Measurements from ENCODE around the gene CMTM3.

CMTM3 gene

GRCh38 chr16:66614161-66614802, 9.8 kb downstream of the CMTM3 start:
- Histone ChIP-seq H3K27me3 (ENCODE audit: control insufficient read depth, insufficient read depth, low read length) (no peaks in the 10 kb centered on the region), H3K9me3 (ENCODE audit: control insufficient read depth, low read depth, low read length) (no peaks in the 10 kb centered on the region), H3K9ac (ENCODE audit: low read length) (no peak overlapping the region), H3K36me3 (ENCODE audit: control insufficient read depth, low read depth, low read length) (peaks cover 31% of the 10 kb centered on the region), H3K4me1 (ENCODE audit: control insufficient read depth, low read depth, low read length) (peaks cover 14% of the 10 kb centered on the region), H3K27ac (ENCODE audit: low read length) (no peak overlapping the region), H3K4me3 (ENCODE audit: low read length) (no peak overlapping the region)

- Histone ChIP-seq H3K36me3 (ENCODE audit: control insufficient read depth, low read depth, low read length) (peaks cover 27% of the 10 kb centered on the region), H3K4me1 (ENCODE audit: control insufficient read depth, low read depth, low read length) (peaks cover 14% of the 10 kb centered on the region), H3K9ac (ENCODE audit: low read length) (no peak overlapping the region), H3K27ac (ENCODE audit: low read length) (no peak overlapping the region), H3K4me3 (ENCODE audit: low read length) (no peak overlapping the region), H3K9me3 (ENCODE audit: control insufficient read depth, low read depth, low read length) (no peaks in the 10 kb centered on the region), H3K27me3 (ENCODE audit: control insufficient read depth, insufficient read depth, low read length) (no peaks in the 10 kb centered on the region)
These were observed 11.7 kb downstream of the CMTM3 start for GRCh38 chr16:66616169-66616568.

- Histone ChIP-seq H3K27me3 (ENCODE audit: control insufficient read depth, insufficient read depth, low read length) (no peaks in the 10 kb centered on the region), H3K9ac (ENCODE audit: low read length) (no peak overlapping the region), H3K36me3 (ENCODE audit: control insufficient read depth, low read depth, low read length) (peaks cover 29% of the 10 kb centered on the region), H3K4me3 (ENCODE audit: low read length) (no peak overlapping the region), H3K27ac (ENCODE audit: low read length) (no peak overlapping the region), H3K4me1 (ENCODE audit: control insufficient read depth, low read depth, low read length) (peaks cover 14% of the 10 kb centered on the region), H3K9me3 (ENCODE audit: control insufficient read depth, low read depth, low read length) (no peaks in the 10 kb centered on the region)
These were observed 12.1 kb downstream of the CMTM3 start for GRCh38 chr16:66616592-66616991.

GRCh38 chr16:66617010-66617434, 12.5 kb downstream of the CMTM3 start:
- peaks cover 30% of the 10 kb centered on the region for H3K36me3 ChIP-seq (ENCODE audit: control insufficient read depth, low read depth, low read length)
- no peaks in the 10 kb centered on the region for H3K9me3 ChIP-seq (ENCODE audit: control insufficient read depth, low read depth, low read length)
- H3K27ac ChIP-seq (ENCODE audit: low read length) = no peak overlapping the region
- no peak overlapping the region for H3K4me3 ChIP-seq (ENCODE audit: low read length)
- H3K9ac ChIP-seq (ENCODE audit: low read length) = no peak overlapping the region
- H3K27me3 ChIP-seq (ENCODE audit: control insufficient read depth, insufficient read depth, low read length) = no peaks in the 10 kb centered on the region
- H3K4me1 ChIP-seq (ENCODE audit: control insufficient read depth, low read depth, low read length) = peaks cover 14% of the 10 kb centered on the region

- Histone ChIP-seq H3K4me3 (ENCODE audit: low read length) (no peak overlapping the region), H3K9me3 (ENCODE audit: control insufficient read depth, low read depth, low read length) (no peaks in the 10 kb centered on the region), H3K36me3 (ENCODE audit: control insufficient read depth, low read depth, low read length) (peaks cover 27% of the 10 kb centered on the region), H3K9ac (ENCODE audit: low read length) (no peak overlapping the region), H3K27ac (ENCODE audit: low read length) (no peak overlapping the region), H3K27me3 (ENCODE audit: control insufficient read depth, insufficient read depth, low read length) (no peaks in the 10 kb centered on the region), H3K4me1 (ENCODE audit: control insufficient read depth, low read depth, low read length) (peaks cover 14% of the 10 kb centered on the region)
These were observed 13.2 kb downstream of the CMTM3 start for GRCh38 chr16:66617728-66618127.

- Histone ChIP-seq H3K27me3 (ENCODE audit: control insufficient read depth, insufficient read depth, low read length) (no peaks in the 10 kb centered on the region), H3K9ac (ENCODE audit: low read length) (no peak overlapping the region), H3K4me1 (ENCODE audit: control insufficient read depth, low read depth, low read length) (peaks cover 14% of the 10 kb centered on the region), H3K27ac (ENCODE audit: low read length) (no peak overlapping the region), H3K9me3 (ENCODE audit: control insufficient read depth, low read depth, low read length) (no peaks in the 10 kb centered on the region), H3K36me3 (ENCODE audit: control insufficient read depth, low read depth, low read length) (peaks cover 24% of the 10 kb centered on the region), H3K4me3 (ENCODE audit: low read length) (no peak overlapping the region)
These were observed 14.3 kb downstream of the CMTM3 start for GRCh38 chr16:66618588-66619375.

- H3K27me3 ChIP-seq (ENCODE audit: control insufficient read depth, insufficient read depth, low read length) = no peaks in the 10 kb centered on the region
- H3K9ac ChIP-seq (ENCODE audit: low read length) = no peak overlapping the region
- no peak overlapping the region for H3K27ac ChIP-seq (ENCODE audit: low read length)
- H3K4me1 ChIP-seq (ENCODE audit: control insufficient read depth, low read depth, low read length) = peaks cover 14% of the 10 kb centered on the region
- H3K36me3 ChIP-seq (ENCODE audit: control insufficient read depth, low read depth, low read length) = peaks cover 18% of the 10 kb centered on the region
- no peaks in the 10 kb centered on the region for H3K9me3 ChIP-seq (ENCODE audit: control insufficient read depth, low read depth, low read length)
- no peak overlapping the region for H3K4me3 ChIP-seq (ENCODE audit: low read length)
These were observed 15.3 kb downstream of the CMTM3 start for GRCh38 chr16:66619534-66620428.

GRCh38 chr16:66620429-66620795, 15.9 kb downstream of the CMTM3 start:
- H3K27ac ChIP-seq (ENCODE audit: low read length) = no peak overlapping the region
- no peaks in the 10 kb centered on the region for H3K9me3 ChIP-seq (ENCODE audit: control insufficient read depth, low read depth, low read length)
- peaks cover 14% of the 10 kb centered on the region for H3K4me1 ChIP-seq (ENCODE audit: control insufficient read depth, low read depth, low read length)
- peaks cover 18% of the 10 kb centered on the region for H3K36me3 ChIP-seq (ENCODE audit: control insufficient read depth, low read depth, low read length)
- H3K27me3 ChIP-seq (ENCODE audit: control insufficient read depth, insufficient read depth, low read length) = no peaks in the 10 kb centered on the region
- H3K4me3 ChIP-seq (ENCODE audit: low read length) = no peak overlapping the region
- no peak overlapping the region for H3K9ac ChIP-seq (ENCODE audit: low read length)

GRCh38 chr16:66621973-66622372, 17.5 kb downstream of the CMTM3 start:
- no peak overlapping the region for H3K27ac ChIP-seq (ENCODE audit: low read length)
- no peak overlapping the region for H3K9ac ChIP-seq (ENCODE audit: low read length)
- no peak overlapping the region for H3K4me3 ChIP-seq (ENCODE audit: low read length)
- peaks cover 18% of the 10 kb centered on the region for H3K36me3 ChIP-seq (ENCODE audit: control insufficient read depth, low read depth, low read length)
- no peaks in the 10 kb centered on the region for H3K9me3 ChIP-seq (ENCODE audit: control insufficient read depth, low read depth, low read length)
- peaks cover 4% of the 10 kb centered on the region for H3K4me1 ChIP-seq (ENCODE audit: control insufficient read depth, low read depth, low read length)
- no peaks in the 10 kb centered on the region for H3K27me3 ChIP-seq (ENCODE audit: control insufficient read depth, insufficient read depth, low read length)

- Histone ChIP-seq H3K9me3 (ENCODE audit: control insufficient read depth, low read depth, low read length) (no peaks in the 10 kb centered on the region), H3K9ac (ENCODE audit: low read length) (no peak overlapping the region), H3K27ac (ENCODE audit: low read length) (no peak overlapping the region), H3K36me3 (ENCODE audit: control insufficient read depth, low read depth, low read length) (peaks cover 18% of the 10 kb centered on the region), H3K27me3 (ENCODE audit: control insufficient read depth, insufficient read depth, low read length) (no peaks in the 10 kb centered on the region), H3K4me1 (ENCODE audit: control insufficient read depth, low read depth, low read length) (no peaks in the 10 kb centered on the region), H3K4me3 (ENCODE audit: low read length) (no peak overlapping the region)
These were observed 18.4 kb downstream of the CMTM3 start for GRCh38 chr16:66622863-66623262.

GRCh38 chr16:66623755-66624154, 19.3 kb downstream of the CMTM3 start:
- H3K4me1 ChIP-seq (ENCODE audit: control insufficient read depth, low read depth, low read length) = no peaks in the 10 kb centered on the region
- peaks cover 18% of the 10 kb centered on the region for H3K36me3 ChIP-seq (ENCODE audit: control insufficient read depth, low read depth, low read length)
- no peak overlapping the region for H3K4me3 ChIP-seq (ENCODE audit: low read length)
- H3K27ac ChIP-seq (ENCODE audit: low read length) = no peak overlapping the region
- H3K27me3 ChIP-seq (ENCODE audit: control insufficient read depth, insufficient read depth, low read length) = no peaks in the 10 kb centered on the region
- no peaks in the 10 kb centered on the region for H3K9me3 ChIP-seq (ENCODE audit: control insufficient read depth, low read depth, low read length)
- H3K9ac ChIP-seq (ENCODE audit: low read length) = no peak overlapping the region
